HepG2 (cell line): ENCODE measurements around the gene DNAJC4. TPM values are rescaled to one million over a fixed set of nuclear protein-coding genes. Genes with fewer than 3 reads are reported as not detected.

Experiments
- AGO1 ChIP-seq: fragments of 200-400 bp; formaldehyde crosslinking; IDR thresholded peaks from 2 replicates; pipeline ENCODE4 v1.6.1; 2017; ENCODE audit warnings: mild to moderate bottlenecking, low read depth, low read length, moderate library complexity; ENCODE audit not compliant: poor library complexity, severe bottlenecking
- BRCA1 ChIP-seq: sonication (generic); formaldehyde crosslinking; IDR thresholded peaks from 2 replicates; pipeline ENCODE4 v1.4.0; 2020; ENCODE audit warnings: missing genetic modification reagents
- CC2D1A ChIP-seq: sonication (generic); formaldehyde crosslinking; IDR thresholded peaks from 2 replicates; pipeline ENCODE4 v1.8.1; 2023; ENCODE audit warnings: mild to moderate bottlenecking, missing genetic modification reagents
- ELF3 ChIP-seq: IDR thresholded peaks from 2 replicates; pipeline ENCODE4 v1.6.1; 2016; ENCODE audit warnings: missing genetic modification reagents, missing compliant biosample characterization
- GLMP ChIP-seq: sonication (generic); formaldehyde crosslinking; IDR thresholded peaks from 2 replicates; pipeline ENCODE4 v1.9.0; 2021; ENCODE audit warnings: missing genetic modification reagents, mild to moderate bottlenecking, borderline replicate concordance
- HCFC1 ChIP-seq: fragments of 150-350 bp; IDR thresholded peaks from 2 replicates; pipeline ENCODE4 v1.6.1; 2014; ENCODE audit warnings: low read depth, low read length
- HES4 ChIP-seq: sonication (generic); formaldehyde crosslinking; IDR thresholded peaks from 2 replicates; pipeline ENCODE4 v1.9.0; 2021; ENCODE audit warnings: mild to moderate bottlenecking, missing genetic modification reagents, borderline replicate concordance
- HMG20B ChIP-seq: conservative IDR thresholded peaks from 2 replicates; pipeline ENCODE4 v1.6.1; 2016; ENCODE audit warnings: missing genetic modification reagents, missing compliant biosample characterization
- JUND ChIP-seq: sonication (generic); formaldehyde crosslinking; IDR thresholded peaks from 2 replicates; pipeline ENCODE4 v1.8.0; 2022; ENCODE audit warnings: mild to moderate bottlenecking, missing genetic modification reagents
- PLSCR1 ChIP-seq: sonication (generic); formaldehyde crosslinking; IDR thresholded peaks from 2 replicates; pipeline ENCODE4 v1.5.0; 2020; ENCODE audit warnings: missing genetic modification reagents, mild to moderate bottlenecking, borderline replicate concordance
- RBAK ChIP-seq: sonication (generic); formaldehyde crosslinking; IDR thresholded peaks from 2 replicates; pipeline ENCODE4 v1.5.1; 2020; ENCODE audit warnings: mild to moderate bottlenecking, missing genetic modification reagents
- TEAD3 ChIP-seq: optimal IDR thresholded peaks from 2 replicates; pipeline ENCODE3; 2016; ENCODE audit warnings: borderline replicate concordance
- TOE1 ChIP-seq: sonication (generic); formaldehyde crosslinking; IDR thresholded peaks from 2 replicates; pipeline ENCODE4 v1.4.0; 2020; ENCODE audit warnings: mild to moderate bottlenecking, missing genetic modification reagents
- ZBTB20 ChIP-seq: sonication (generic); formaldehyde crosslinking; IDR thresholded peaks from 2 replicates; pipeline ENCODE4 v1.8.1; 2023; ENCODE audit warnings: missing genetic modification reagents, low read depth, mild to moderate bottlenecking, borderline replicate concordance
- ZFP36 ChIP-seq: fragments of 150-350 bp; IDR thresholded peaks from 2 replicates; pipeline ENCODE4 v1.6.1; 2018; ENCODE audit warnings: borderline replicate concordance, low read length, low read depth; ENCODE audit not compliant: partially characterized antibody
- ZNF136 ChIP-seq: sonication (generic); formaldehyde crosslinking; IDR thresholded peaks from 2 replicates; pipeline ENCODE4 v1.8.1; 2022; ENCODE audit warnings: low read depth, mild to moderate bottlenecking, moderate library complexity, missing genetic modification reagents
- ZNF382 ChIP-seq: sonication (generic); formaldehyde crosslinking; IDR thresholded peaks from 2 replicates; pipeline ENCODE4 v1.5.0; 2020; ENCODE audit warnings: missing genetic modification reagents, mild to moderate bottlenecking, borderline replicate concordance
- ZNF546 ChIP-seq: sonication (generic); formaldehyde crosslinking; conservative IDR thresholded peaks from 2 replicates; pipeline ENCODE4 v1.8.1; 2023; ENCODE audit warnings: mild to moderate bottlenecking, missing genetic modification reagents
- ZNF598 ChIP-seq: sonication (generic); formaldehyde crosslinking; IDR thresholded peaks from 2 replicates; pipeline ENCODE4 v1.5.1; 2020; ENCODE audit warnings: mild to moderate bottlenecking, missing genetic modification reagents, borderline replicate concordance
- ZNF605 ChIP-seq: sonication (generic); formaldehyde crosslinking; IDR thresholded peaks from 2 replicates; pipeline ENCODE4 v1.8.0; 2022; ENCODE audit warnings: mild to moderate bottlenecking, missing genetic modification reagents
- ZNF768 ChIP-seq: sonication (generic); formaldehyde crosslinking; IDR thresholded peaks from 2 replicates; pipeline ENCODE4 v1.4.0; 2020; ENCODE audit warnings: missing genetic modification reagents
- ZSCAN22 ChIP-seq: sonication (generic); formaldehyde crosslinking; IDR thresholded peaks from 2 replicates; pipeline ENCODE4 v1.4.0; 2020; ENCODE audit warnings: mild to moderate bottlenecking, missing genetic modification reagents
- polyA plus RNA-seq, 8 experiments: library from polyadenylated mRNA; depleted of rRNA in 3 of 8; stranded (reverse) in 7 of 8; unstranded in 1 of 8; fragments of >200 nt; fragmentation: Illumina TruSeq in 4 of 8; extraction: Trizol in 4 of 8; gene quantifications; 2 replicates each; pipeline versions ENCODE4 v1.2.1 to v1.2.3, GENCODE V29; 2011 to 2016; ENCODE audit warnings: low read depth in 4 of 8, missing spikeins in 1 of 8, mixed read lengths in 1 of 8; ENCODE audit not compliant: insufficient read depth in 1 of 8
- total RNA-seq, 5 experiments: library from RNA; depleted of rRNA; stranded (reverse); fragments of >200 nt; fragmentation: Illumina TruSeq; extraction: Trizol; gene quantifications; 2 replicates each; pipeline ENCODE4 v1.2.3, GENCODE V29; 2016; ENCODE audit warnings: low read depth in 1 of 5
- TF ChIP-seq, protein P1 (sequence below): IDR thresholded peaks from 2 replicates; pipeline ENCODE4 v1.6.1; 2016
- TF ChIP-seq, protein P2 (sequence below): sonication (generic); IDR thresholded peaks from 2 replicates; pipeline ENCODE4 v1.6.1; 2016; ENCODE audit warnings: low read depth, borderline replicate concordance
- TF ChIP-seq, protein P3 (sequence below): sonication (generic); formaldehyde crosslinking; conservative IDR thresholded peaks from 2 replicates; pipeline ENCODE4 v1.4.0; 2020; ENCODE audit warnings: missing genetic modification reagents

Gene DNAJC4
- total and polyA plus RNA-seq, 2 of the 13 experiments (the other 11 are each of a cell fraction or from before 2014, with no cell fraction given): 10.3 to 60.8 TPM

DNA sequence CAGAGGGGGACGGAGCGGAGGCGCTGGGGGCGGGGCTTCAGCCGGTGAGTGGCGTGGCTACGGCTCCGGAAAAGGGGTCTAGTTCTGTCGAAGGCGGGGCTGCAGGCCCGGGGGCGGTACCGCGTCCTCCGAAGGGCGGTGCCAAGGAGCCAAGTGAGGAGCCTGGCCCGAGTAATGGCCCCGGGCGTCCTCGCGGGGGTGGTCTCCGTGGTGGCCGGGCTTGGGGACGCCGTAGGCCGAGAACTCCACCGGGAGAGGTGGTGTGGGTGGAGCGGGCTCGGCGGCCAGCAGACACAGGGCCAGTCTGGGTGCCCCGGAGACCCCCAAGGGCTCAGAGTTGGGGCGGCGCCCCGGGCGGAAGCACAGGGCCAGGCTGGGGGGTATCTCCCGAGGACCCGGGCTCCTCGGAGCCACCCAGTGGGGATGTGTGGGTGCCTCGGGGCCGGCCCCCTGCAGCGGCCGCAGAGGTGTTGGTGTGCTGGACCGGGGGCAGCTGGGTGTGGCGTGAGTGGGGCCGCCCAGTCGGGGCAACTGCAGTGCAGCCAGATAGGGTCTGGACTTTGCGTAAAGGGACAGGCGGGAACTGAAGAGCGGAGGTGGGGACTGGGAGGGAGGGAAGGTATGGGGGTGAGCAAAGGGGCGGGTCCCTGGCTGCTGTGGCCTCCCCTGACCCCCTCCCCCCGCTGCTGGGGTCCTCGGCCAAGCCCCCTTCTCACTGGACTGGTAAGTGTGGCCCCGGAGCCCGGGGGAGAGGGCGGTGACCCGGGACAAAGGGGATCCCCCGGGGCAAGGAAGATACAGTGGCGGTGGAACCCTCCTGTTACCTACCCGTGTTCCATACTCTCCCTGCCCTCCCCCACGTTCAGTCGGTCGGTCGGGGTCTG, 11.4 kb downstream of the DNAJC4 start (continued):
- TF ChIP-seq ZNF598 (peak; percentile 44; the same call in 1 of the 2 replicates), ZBTB20 (CRISPR knock-in tag) (no peak; the same call in 1 of the 2 replicates), ZNF768 (CRISPR knock-in tag) (peak; percentile 50; the same call in 1 of the 2 replicates), HES4 (CRISPR knock-in tag) (peak; percentile 77), GLMP (CRISPR knock-in tag) (no peak), ZNF136 (CRISPR knock-in tag) (no peak), PLSCR1 (CRISPR knock-in tag) (no peak), ZNF546 (CRISPR knock-in tag) (no peak), ELF3 (CRISPR knock-in tag) (peak; percentile 9; the same call in 1 of the 2 replicates), TEAD3 (CRISPR knock-in tag) (no peak), RBAK (CRISPR knock-in tag) (no peak), HCFC1 (no peak), JUND (no peak), ZNF382 (CRISPR knock-in tag) (no peak), ZSCAN22 (no peak), ZNF605 (CRISPR knock-in tag) (no peak), ZFP36 (no peak), BRCA1 (CRISPR knock-in tag) (no peak), CC2D1A (no peak), TOE1 (CRISPR knock-in tag) (no peak), AGO1 (no peak), HMG20B (no peak)
- TF ChIP-seq, protein P1, sequence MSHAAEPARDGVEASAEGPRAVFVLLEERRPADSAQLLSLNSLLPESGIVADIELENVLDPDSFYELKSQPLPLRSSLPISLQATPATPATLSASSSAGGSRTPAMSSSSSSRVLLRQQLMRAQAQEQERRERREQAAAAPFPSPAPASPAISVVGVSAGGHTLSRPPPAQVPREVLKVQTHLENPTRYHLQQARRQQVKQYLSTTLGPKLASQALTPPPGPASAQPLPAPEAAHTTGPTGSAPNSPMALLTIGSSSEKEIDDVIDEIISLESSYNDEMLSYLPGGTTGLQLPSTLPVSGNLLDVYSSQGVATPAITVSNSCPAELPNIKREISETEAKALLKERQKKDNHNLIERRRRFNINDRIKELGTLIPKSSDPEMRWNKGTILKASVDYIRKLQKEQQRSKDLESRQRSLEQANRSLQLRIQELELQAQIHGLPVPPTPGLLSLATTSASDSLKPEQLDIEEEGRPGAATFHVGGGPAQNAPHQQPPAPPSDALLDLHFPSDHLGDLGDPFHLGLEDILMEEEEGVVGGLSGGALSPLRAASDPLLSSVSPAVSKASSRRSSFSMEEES (CRISPR knock-in tag): peak; percentile 37; the same call in 1 of the 2 replicates
- TF ChIP-seq, protein P2, sequence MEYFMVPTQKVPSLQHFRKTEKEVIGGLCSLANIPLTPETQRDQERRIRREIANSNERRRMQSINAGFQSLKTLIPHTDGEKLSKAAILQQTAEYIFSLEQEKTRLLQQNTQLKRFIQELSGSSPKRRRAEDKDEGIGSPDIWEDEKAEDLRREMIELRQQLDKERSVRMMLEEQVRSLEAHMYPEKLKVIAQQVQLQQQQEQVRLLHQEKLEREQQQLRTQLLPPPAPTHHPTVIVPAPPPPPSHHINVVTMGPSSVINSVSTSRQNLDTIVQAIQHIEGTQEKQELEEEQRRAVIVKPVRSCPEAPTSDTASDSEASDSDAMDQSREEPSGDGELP: no peak
- TF ChIP-seq, protein P3, sequence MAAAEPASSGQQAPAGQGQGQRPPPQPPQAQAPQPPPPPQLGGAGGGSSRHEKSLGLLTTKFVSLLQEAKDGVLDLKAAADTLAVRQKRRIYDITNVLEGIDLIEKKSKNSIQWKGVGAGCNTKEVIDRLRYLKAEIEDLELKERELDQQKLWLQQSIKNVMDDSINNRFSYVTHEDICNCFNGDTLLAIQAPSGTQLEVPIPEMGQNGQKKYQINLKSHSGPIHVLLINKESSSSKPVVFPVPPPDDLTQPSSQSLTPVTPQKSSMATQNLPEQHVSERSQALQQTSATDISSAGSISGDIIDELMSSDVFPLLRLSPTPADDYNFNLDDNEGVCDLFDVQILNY (CRISPR knock-in tag): 0 out of 2 replicates have a peak, but pooled peaks have one; percentile 13
